DND-41 (cell line): ENCODE measurements around the gene ZNF580.

ENCODE experiments used
- ATAC-seq: fragments of 200-7000 bp; cut with Tn5 transposase; 3 replicates; pipeline ENCODE4 v1.9.1; 2021; ENCODE audit warnings: low read depth; ENCODE audit not compliant: insufficient read depth
- DNase-seq: peaks from one replicate; pipeline ENCODE4 v3.0.0-alpha.2; 2020
- H2AFZ ChIP-seq: 2 replicates; pipeline ENCODE4 v1.6.0; 2012; ENCODE audit warnings: low read depth, low read length
- H3K27ac ChIP-seq: 2 replicates; pipeline ENCODE4 v1.5.1; 2012; ENCODE audit warnings: low read length, inconsistent platforms
- H3K27me3 ChIP-seq: fragments of 200-600 bp; sonication (generic); 2 replicates; pipeline ENCODE4 v1.6.0; 2012; ENCODE audit warnings: low read length, mild to moderate bottlenecking, inconsistent platforms; ENCODE audit not compliant: insufficient read depth, poor library complexity
- H3K36me3 ChIP-seq: 2 replicates; pipeline ENCODE4 v1.5.1; 2012; ENCODE audit warnings: low read length, inconsistent platforms; ENCODE audit not compliant: insufficient read depth
- H3K4me1 ChIP-seq: 2 replicates; pipeline ENCODE4 v1.5.1; 2012; ENCODE audit warnings: mild to moderate bottlenecking, low read length; ENCODE audit not compliant: insufficient read depth
- H3K4me2 ChIP-seq: 2 replicates; pipeline ENCODE4 v1.6.0; 2012; ENCODE audit warnings: mild to moderate bottlenecking, moderate library complexity, low read length, inconsistent platforms; ENCODE audit not compliant: insufficient read depth
- H3K4me3 ChIP-seq, 2 experiments: fragments of 200-600 bp in 1 of 2; shearing (Covaris generic) in 1 of 2; 2 replicates each; pipeline ENCODE4 v1.5.1; 2012 to 2016; ENCODE audit warnings: inconsistent platforms in 2 of 2, low read length in 2 of 2, mild to moderate bottlenecking in 2 of 2, low read depth in 1 of 2, moderate library complexity in 1 of 2
- H3K79me2 ChIP-seq: 2 replicates; pipeline ENCODE4 v1.6.0; 2012; ENCODE audit warnings: low read length, inconsistent platforms; ENCODE audit not compliant: insufficient read depth
- H3K9ac ChIP-seq: 2 replicates; pipeline ENCODE4 v1.6.0; 2012; ENCODE audit warnings: low read depth, mild to moderate bottlenecking, inconsistent platforms, low read length, moderate library complexity
- H3K9me3 ChIP-seq: 2 replicates; pipeline ENCODE4 v1.5.1; 2012; ENCODE audit warnings: low read length, moderate library complexity, mild to moderate bottlenecking, inconsistent platforms; ENCODE audit not compliant: insufficient read depth, severe bottlenecking
- H4K20me1 ChIP-seq: 2 replicates; pipeline ENCODE4 v1.6.0; 2012; ENCODE audit warnings: low read length; ENCODE audit not compliant: insufficient read depth
- EZH2 ChIP-seq: IDR thresholded peaks from 3 replicates; pipeline ENCODE4 v1.6.1; 2012; ENCODE audit warnings: borderline replicate concordance, low read depth, mild to moderate bottlenecking, moderate library complexity, low read length, inconsistent platforms; ENCODE audit not compliant: severe bottlenecking
- TF ChIP-seq, protein P1 (sequence below): IDR thresholded peaks from 2 replicates; pipeline ENCODE4 v1.5.1; 2012; ENCODE audit warnings: borderline replicate concordance, low read length, moderate library complexity, mild to moderate bottlenecking; ENCODE audit not compliant: poor library complexity, severe bottlenecking; ENCODE audit errors: extremely low read depth

Gene ZNF580

GRCh38 chr19:55618426-55618825 is 22.4 kb upstream of the ZNF580 start:
- Histone ChIP-seq H3K4me3 (no peak overlapping the region), H3K4me2 (no peak overlapping the region), H3K4me1 (peaks cover 11% of the 10 kb centered on the region), H3K9me3 (no peaks in the 10 kb centered on the region), H3K9ac (no peak overlapping the region), H2AFZ (no peak overlapping the region), H3K36me3 (peaks cover 44% of the 10 kb centered on the region), H4K20me1 (peaks cover 9% of the 10 kb centered on the region), H3K79me2 (peaks cover 3% of the 10 kb centered on the region; the same call in 1 of the 2 replicates), H3K27me3 (no peaks in the 10 kb centered on the region), H3K27ac (no peak overlapping the region)
- no peak for DNase-seq
- no peak for ATAC-seq
- TF ChIP-seq EZH2 = no peak
- TF ChIP-seq, protein P1, sequence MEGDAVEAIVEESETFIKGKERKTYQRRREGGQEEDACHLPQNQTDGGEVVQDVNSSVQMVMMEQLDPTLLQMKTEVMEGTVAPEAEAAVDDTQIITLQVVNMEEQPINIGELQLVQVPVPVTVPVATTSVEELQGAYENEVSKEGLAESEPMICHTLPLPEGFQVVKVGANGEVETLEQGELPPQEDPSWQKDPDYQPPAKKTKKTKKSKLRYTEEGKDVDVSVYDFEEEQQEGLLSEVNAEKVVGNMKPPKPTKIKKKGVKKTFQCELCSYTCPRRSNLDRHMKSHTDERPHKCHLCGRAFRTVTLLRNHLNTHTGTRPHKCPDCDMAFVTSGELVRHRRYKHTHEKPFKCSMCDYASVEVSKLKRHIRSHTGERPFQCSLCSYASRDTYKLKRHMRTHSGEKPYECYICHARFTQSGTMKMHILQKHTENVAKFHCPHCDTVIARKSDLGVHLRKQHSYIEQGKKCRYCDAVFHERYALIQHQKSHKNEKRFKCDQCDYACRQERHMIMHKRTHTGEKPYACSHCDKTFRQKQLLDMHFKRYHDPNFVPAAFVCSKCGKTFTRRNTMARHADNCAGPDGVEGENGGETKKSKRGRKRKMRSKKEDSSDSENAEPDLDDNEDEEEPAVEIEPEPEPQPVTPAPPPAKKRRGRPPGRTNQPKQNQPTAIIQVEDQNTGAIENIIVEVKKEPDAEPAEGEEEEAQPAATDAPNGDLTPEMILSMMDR = no peak

DNA sequence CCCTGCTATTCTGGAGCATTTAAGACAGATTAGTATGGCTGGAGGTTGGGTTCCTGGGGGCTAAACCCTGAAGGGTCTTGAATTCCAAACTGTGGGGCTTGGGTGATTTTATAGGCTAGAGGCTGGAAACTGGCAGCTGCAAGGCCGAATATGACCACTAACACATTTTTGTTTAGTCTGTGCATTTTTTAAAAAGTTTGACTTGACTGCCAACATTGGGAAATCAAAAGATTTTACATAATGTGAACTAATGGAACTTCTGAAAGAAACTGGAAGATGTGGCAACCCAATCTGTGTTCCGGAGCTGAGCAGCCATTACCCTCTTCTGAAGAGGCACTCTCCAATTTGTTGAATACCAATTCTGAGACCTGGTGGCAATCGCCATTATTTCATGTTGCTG is 21.5 kb upstream of the ZNF580 start:
- DNase-seq (no peak), ATAC-seq (no peak)

GRCh38 chr19:55620410-55621204 is 20.2 kb upstream of the ZNF580 start:
- ATAC-seq = peak; percentile 17; the same call in 1 of the 3 replicates
- TF ChIP-seq EZH2 = no peak
- TF ChIP-seq, protein P1 = no peak
- peak; percentile 59 for DNase-seq
- Histone ChIP-seq H2AFZ (no peak overlapping the region), H4K20me1 (peaks cover 3% of the 10 kb centered on the region; the same call in 1 of the 2 replicates), H3K27ac (peak overlapping the region; percentile 50; the same call in 1 of the 2 replicates), H3K4me2 (no peak overlapping the region), H3K9ac (no peak overlapping the region; the same call in 1 of the 2 replicates), H3K4me1 (peaks cover 28% of the 10 kb centered on the region), H3K79me2 (no peaks in the 10 kb centered on the region), H3K4me3 (no peak overlapping the region), H3K36me3 (peaks cover 28% of the 10 kb centered on the region), H3K9me3 (no peaks in the 10 kb centered on the region), H3K27me3 (no peaks in the 10 kb centered on the region)

More for the DNA sequence above, 21.5 kb upstream of the ZNF580 start:
- no peak overlapping the region for H2AFZ ChIP-seq
- H3K27me3 ChIP-seq = no peaks in the 10 kb centered on the region
- H4K20me1 ChIP-seq = peaks cover 9% of the 10 kb centered on the region
- no peak overlapping the region for H3K4me3 ChIP-seq
- no peaks in the 10 kb centered on the region for H3K9me3 ChIP-seq
- no peak for TF ChIP-seq EZH2
- TF ChIP-seq, protein P1 = no peak
- H3K79me2 ChIP-seq = peaks cover 3% of the 10 kb centered on the region; the same call in 1 of the 2 replicates
- no peak overlapping the region for H3K9ac ChIP-seq
- H3K4me1 ChIP-seq = peaks cover 17% of the 10 kb centered on the region
- H3K27ac ChIP-seq = no peak overlapping the region
- H3K36me3 ChIP-seq = peaks cover 37% of the 10 kb centered on the region
- no peak overlapping the region for H3K4me2 ChIP-seq
